ENCODE measurements around the gene SLC35B4. TPM values are rescaled to one million over a fixed set of nuclear protein-coding genes. Genes with fewer than 3 reads are reported as not detected.

Gene SLC35B4
- total RNA-seq, 1 experiment from 2014 or later, result 14.7 TPM

DNA sequence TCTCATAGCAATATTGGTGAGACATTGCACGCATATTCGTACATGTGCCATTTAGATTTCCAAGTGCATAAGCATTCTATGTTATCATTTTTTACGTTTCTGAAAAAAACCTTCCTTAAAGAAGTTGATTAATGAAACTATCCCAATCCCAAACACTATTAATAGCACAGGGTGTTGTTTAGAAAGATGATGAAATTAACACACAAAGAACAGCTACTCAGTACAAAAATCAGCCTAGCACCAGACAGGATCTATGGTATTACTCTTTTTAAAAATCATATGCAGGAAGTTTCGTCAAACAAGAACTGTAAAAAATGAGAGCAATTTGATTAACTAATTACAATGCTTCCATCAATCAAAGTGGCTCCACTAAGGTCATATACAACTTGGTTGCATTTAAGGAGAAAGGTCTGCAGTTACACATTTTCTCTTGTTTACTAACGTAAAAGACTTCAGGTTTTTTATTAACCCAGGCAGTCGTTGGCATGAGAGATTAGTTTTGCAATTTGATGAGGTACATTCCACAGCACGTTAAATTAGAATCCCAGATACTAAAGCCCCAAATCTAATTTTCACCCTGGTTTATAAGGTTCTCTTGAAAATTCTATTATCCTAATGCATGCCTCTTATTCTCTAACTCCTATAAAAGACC is 38.1 kb downstream of the SLC35B4 start:
- Histone ChIP-seq H2AFZ (ENCODE audit: low read depth, low read length, poor library complexity, severe bottlenecking) (no peak overlapping the region), H3K9ac (ENCODE audit: low read length) (no peak overlapping the region), H3K4me1 (ENCODE audit: control insufficient read depth in 1 of 2, insufficient read depth in 2 of 2, low read length in 2 of 2) (no peaks in the 10 kb centered on the region), H3K36me3 (ENCODE audit: control insufficient read depth in 1 of 2, insufficient read depth in 2 of 2, low read length in 2 of 2) (no peaks in the 10 kb centered on the region), H3K4me2 (ENCODE audit: low read length) (no peak overlapping the region), H3K79me2 (ENCODE audit: insufficient read depth, low read length) (no peaks in the 10 kb centered on the region), H3K27ac (ENCODE audit: low read depth, low read length) (no peak overlapping the region), H3K27me3 (ENCODE audit: insufficient read depth, low read length) (no peaks in the 10 kb centered on the region), H3K9me2 (ENCODE audit: insufficient read depth) (no peaks in the 10 kb centered on the region), H3K4me3 (replicated peaks in 1 of 2; ENCODE audit: low read depth in 1 of 2, low read length in 2 of 2) (no peak overlapping the region), H3K9me3 (ENCODE audit: control insufficient read depth in 1 of 2, insufficient read depth in 1 of 2, low read depth in 1 of 2, low read length in 2 of 2) (no peaks in the 10 kb centered on the region), H4K20me1 (ENCODE audit: insufficient read depth) (no peaks in the 10 kb centered on the region)
- TF ChIP-seq RAD21 (IDR thresholded peaks at IDR 0.05; ENCODE audit: low read depth) (no peak), JUND (IDR thresholded peaks at IDR 0.05) (no peak), EZH2 (IDR thresholded peaks at IDR 0.05) (no peak), EZH2phosphoT487 (IDR thresholded peaks at IDR 0.05; ENCODE audit: borderline replicate concordance) (no peak), SP1 (IDR thresholded peaks at IDR 0.05; ENCODE audit: low read depth) (no peak), POLR2A (IDR thresholded peaks at IDR 0.05; ENCODE audit: borderline replicate concordance, extremely low read depth, insufficient read depth, insufficient read length) (no peak), SIN3A (IDR thresholded peaks at IDR 0.05; ENCODE audit: low read depth) (no peak), ZFX (IDR thresholded peaks at IDR 0.05) (no peak), EGR1 (IDR thresholded peaks at IDR 0.05; ENCODE audit: low read depth) (no peak), FOSL1 (IDR thresholded peaks at IDR 0.05; ENCODE audit: low read depth) (no peak), CEBPB (IDR thresholded peaks at IDR 0.05; ENCODE audit: low read depth) (no peak), YY1 (IDR thresholded peaks at IDR 0.05; ENCODE audit: extremely low read depth, insufficient replicate concordance, low read depth, low read length) (no peak)
- TF ChIP-seq, protein P1, sequence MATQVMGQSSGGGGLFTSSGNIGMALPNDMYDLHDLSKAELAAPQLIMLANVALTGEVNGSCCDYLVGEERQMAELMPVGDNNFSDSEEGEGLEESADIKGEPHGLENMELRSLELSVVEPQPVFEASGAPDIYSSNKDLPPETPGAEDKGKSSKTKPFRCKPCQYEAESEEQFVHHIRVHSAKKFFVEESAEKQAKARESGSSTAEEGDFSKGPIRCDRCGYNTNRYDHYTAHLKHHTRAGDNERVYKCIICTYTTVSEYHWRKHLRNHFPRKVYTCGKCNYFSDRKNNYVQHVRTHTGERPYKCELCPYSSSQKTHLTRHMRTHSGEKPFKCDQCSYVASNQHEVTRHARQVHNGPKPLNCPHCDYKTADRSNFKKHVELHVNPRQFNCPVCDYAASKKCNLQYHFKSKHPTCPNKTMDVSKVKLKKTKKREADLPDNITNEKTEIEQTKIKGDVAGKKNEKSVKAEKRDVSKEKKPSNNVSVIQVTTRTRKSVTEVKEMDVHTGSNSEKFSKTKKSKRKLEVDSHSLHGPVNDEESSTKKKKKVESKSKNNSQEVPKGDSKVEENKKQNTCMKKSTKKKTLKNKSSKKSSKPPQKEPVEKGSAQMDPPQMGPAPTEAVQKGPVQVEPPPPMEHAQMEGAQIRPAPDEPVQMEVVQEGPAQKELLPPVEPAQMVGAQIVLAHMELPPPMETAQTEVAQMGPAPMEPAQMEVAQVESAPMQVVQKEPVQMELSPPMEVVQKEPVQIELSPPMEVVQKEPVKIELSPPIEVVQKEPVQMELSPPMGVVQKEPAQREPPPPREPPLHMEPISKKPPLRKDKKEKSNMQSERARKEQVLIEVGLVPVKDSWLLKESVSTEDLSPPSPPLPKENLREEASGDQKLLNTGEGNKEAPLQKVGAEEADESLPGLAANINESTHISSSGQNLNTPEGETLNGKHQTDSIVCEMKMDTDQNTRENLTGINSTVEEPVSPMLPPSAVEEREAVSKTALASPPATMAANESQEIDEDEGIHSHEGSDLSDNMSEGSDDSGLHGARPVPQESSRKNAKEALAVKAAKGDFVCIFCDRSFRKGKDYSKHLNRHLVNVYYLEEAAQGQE (IDR thresholded peaks at IDR 0.05; ENCODE audit: low read depth), result no peak
- TF ChIP-seq, protein P2, sequence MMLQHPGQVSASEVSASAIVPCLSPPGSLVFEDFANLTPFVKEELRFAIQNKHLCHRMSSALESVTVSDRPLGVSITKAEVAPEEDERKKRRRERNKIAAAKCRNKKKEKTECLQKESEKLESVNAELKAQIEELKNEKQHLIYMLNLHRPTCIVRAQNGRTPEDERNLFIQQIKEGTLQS (IDR thresholded peaks at IDR 0.05), result no peak
- TF ChIP-seq, protein P3, sequence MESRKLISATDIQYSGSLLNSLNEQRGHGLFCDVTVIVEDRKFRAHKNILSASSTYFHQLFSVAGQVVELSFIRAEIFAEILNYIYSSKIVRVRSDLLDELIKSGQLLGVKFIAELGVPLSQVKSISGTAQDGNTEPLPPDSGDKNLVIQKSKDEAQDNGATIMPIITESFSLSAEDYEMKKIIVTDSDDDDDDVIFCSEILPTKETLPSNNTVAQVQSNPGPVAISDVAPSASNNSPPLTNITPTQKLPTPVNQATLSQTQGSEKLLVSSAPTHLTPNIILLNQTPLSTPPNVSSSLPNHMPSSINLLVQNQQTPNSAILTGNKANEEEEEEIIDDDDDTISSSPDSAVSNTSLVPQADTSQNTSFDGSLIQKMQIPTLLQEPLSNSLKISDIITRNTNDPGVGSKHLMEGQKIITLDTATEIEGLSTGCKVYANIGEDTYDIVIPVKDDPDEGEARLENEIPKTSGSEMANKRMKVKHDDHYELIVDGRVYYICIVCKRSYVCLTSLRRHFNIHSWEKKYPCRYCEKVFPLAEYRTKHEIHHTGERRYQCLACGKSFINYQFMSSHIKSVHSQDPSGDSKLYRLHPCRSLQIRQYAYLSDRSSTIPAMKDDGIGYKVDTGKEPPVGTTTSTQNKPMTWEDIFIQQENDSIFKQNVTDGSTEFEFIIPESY (IDR thresholded peaks at IDR 0.05; ENCODE audit: extremely low read depth, insufficient replicate concordance, low read length), result no peak
- TF ChIP-seq, protein P4, sequence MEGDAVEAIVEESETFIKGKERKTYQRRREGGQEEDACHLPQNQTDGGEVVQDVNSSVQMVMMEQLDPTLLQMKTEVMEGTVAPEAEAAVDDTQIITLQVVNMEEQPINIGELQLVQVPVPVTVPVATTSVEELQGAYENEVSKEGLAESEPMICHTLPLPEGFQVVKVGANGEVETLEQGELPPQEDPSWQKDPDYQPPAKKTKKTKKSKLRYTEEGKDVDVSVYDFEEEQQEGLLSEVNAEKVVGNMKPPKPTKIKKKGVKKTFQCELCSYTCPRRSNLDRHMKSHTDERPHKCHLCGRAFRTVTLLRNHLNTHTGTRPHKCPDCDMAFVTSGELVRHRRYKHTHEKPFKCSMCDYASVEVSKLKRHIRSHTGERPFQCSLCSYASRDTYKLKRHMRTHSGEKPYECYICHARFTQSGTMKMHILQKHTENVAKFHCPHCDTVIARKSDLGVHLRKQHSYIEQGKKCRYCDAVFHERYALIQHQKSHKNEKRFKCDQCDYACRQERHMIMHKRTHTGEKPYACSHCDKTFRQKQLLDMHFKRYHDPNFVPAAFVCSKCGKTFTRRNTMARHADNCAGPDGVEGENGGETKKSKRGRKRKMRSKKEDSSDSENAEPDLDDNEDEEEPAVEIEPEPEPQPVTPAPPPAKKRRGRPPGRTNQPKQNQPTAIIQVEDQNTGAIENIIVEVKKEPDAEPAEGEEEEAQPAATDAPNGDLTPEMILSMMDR (IDR thresholded peaks at IDR 0.05 in 2 of 3, conservative IDR thresholded peaks at IDR 0.05 in 1 of 3; ENCODE audit: borderline replicate concordance in 1 of 3, insufficient read depth in 1 of 3, low read depth in 2 of 3, low read length in 2 of 3), result no peak
- TF ChIP-seq, protein P5, sequence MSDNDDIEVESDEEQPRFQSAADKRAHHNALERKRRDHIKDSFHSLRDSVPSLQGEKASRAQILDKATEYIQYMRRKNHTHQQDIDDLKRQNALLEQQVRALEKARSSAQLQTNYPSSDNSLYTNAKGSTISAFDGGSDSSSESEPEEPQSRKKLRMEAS (IDR thresholded peaks at IDR 0.05), result no peak
- DNase-seq (ENCODE audit: low read depth, low spot score), result no peak
- ChIA-PET POLR2A (no interaction called here), RAD21 (ENCODE audit: low non-redundant PET in 1 of 2, low total read pairs in 2 of 2, uncharacterized antibody in 2 of 2, unreplicated experiment in 2 of 2) (no interaction called here), CTCF (no interaction called here)
- BruUV-seq (replicated peaks), result no TSS peak
- no peak for ATAC-seq
- intact Hi-C loops (cut with micrococcal nuclease), result no loop called here

Data from HCT116 (cell line).